Right lobe of liver (tissue), 6 donors: Measurements from ENCODE around the gene DCST2. TPM values are rescaled to one million over a fixed set of nuclear protein-coding genes. Genes with fewer than 3 reads are reported as not detected.

ENCODE experiments used
- ATAC-seq, 4 donors: fragments of 200-7000 bp; cut with Tn5 transposase; one replicate each; pipeline ENCODE4 v1.9.1; 2020; ENCODE audit warnings: mild to moderate bottlenecking in 4 of 4, moderate library complexity in 4 of 4
- DNase-seq, 3 donors: peaks; one replicate each; pipeline ENCODE4 v3.0.0-alpha.2; 2020
- H3K27ac ChIP-seq, 3 donors: fragments of 200-600 bp; one replicate each; pipeline ENCODE4 v1.8.0; 2022
- H3K27me3 ChIP-seq, 2 donors: fragments of 200-600 bp; one replicate each; pipeline ENCODE4 v1.8.0; 2022
- H3K36me3 ChIP-seq, 4 donors: fragments of 200-600 bp; sonication (generic) in 1 of 4; one replicate each; pipeline versions ENCODE4 v1.5.1 to v1.8.0; 2017 to 2022; ENCODE audit warnings: control low read depth in 1 of 4
- H3K4me1 ChIP-seq, 4 donors: fragments of 200-600 bp; sonication (generic) in 1 of 4; one replicate each; pipeline versions ENCODE4 v1.5.1 to v1.8.0; 2017 to 2022; ENCODE audit warnings: control low read depth in 1 of 4
- H3K4me3 ChIP-seq, 3 donors: fragments of 200-600 bp; one replicate each; pipeline ENCODE4 v1.8.0; 2022
- H3K9me3 ChIP-seq, 4 donors: fragments of 200-600 bp; sonication (generic) in 1 of 4; one replicate each; pipeline versions ENCODE4 v1.5.1 to v1.8.0; 2017 to 2022; ENCODE audit warnings: control low read depth in 1 of 4
- CTCF ChIP-seq, 4 donors: fragments of 200-600 bp in 3 of 4; fragments of 450-650 bp in 1 of 4; IDR thresholded peaks; one replicate each; pipeline versions ENCODE4 v1.5.1 to v1.8.0; 2016 to 2022; ENCODE audit warnings: antibody characterized with exemption in 4 of 4, mild to moderate bottlenecking in 2 of 4
- POLR2A ChIP-seq: fragments of 450-650 bp; IDR thresholded peaks from one replicate; pipeline ENCODE4 v1.6.1; 2017; ENCODE audit warnings: antibody characterized with exemption, mild to moderate bottlenecking
- WGBS: methylation state at CpG from one replicate; pipeline ENCODE4 v1.1.6; 2018; ENCODE audit warnings: low coverage, low lambda C conversion rate; ENCODE audit not compliant: insufficient coverage; ENCODE audit errors: missing lambda C conversion rate; 5-methylcytosine and 5-hydroxymethylcytosine counted together
- intact Hi-C, 2 donors: fragments of 100-400 bp; cut with DNase I; formaldehyde crosslinking; loops; one replicate each; pipeline versions ENCODE4 v1.11.2 to v1.14.1; 2022
- total RNA-seq, 6 experiments: library from RNA; depleted of rRNA in 2 of 6; stranded (reverse); fragments of >200 nt in 2 of 6; fragmentation: NEBNext Ultra II Directional in 3 of 6; extraction: Animal tissue kit (Norgen Biotek cat#: 25700) in 3 of 6; gene quantifications; one replicate each; pipeline versions ENCODE4 v1.1.0 to v1.2.4, GENCODE V29; 2016 to 2023
- donor health status: DM: no; HTN: yes; CAD: no.
- donor health status: DM: no; HTN: no; CAD: no.
- donor health status: DM: no; HTN: no; CAD: no.
- donor health status: DM: no; HTN: yes; CAD: no.
- donor health status: DM: no; HTN: yes; CAD: no.

The DCST2 gene
- total RNA-seq, 6 experiments from 2014 or later = 0.72 to 1.4 (median 0.81) TPM; not detected in 1

GRCh38 chr1:155029513-155030242 lies 3.9 kb downstream of the DCST2 start:
- no peak overlapping the region for H3K27ac ChIP-seq
- no peak for DNase-seq
- ATAC-seq = no peak
- no peak for TF ChIP-seq POLR2A
- no peak for TF ChIP-seq CTCF (IDR thresholded peaks at IDR 0.05)
- WGBS = 73% methylated on average over 3 of the region's 16 CpGs
- intact Hi-C loops = no loop called here
- no peaks in the 10 kb centered on the region for H3K27me3 ChIP-seq
- no peaks in the 10 kb centered on the region for H3K36me3 ChIP-seq
- H3K4me3 ChIP-seq = no peak overlapping the region
- peaks cover 0 to 9% (median 2%) of the 10 kb centered on the region in 4 donors for H3K4me1 ChIP-seq
- H3K9me3 ChIP-seq = no peaks in the 10 kb centered on the region

- H3K27ac ChIP-seq = no peak overlapping the region
- DNase-seq = no peak
- TF ChIP-seq CTCF (IDR thresholded peaks at IDR 0.05) = no peak
- no peak for TF ChIP-seq POLR2A
- WGBS = 88% methylated on average over 6 of the region's 6 CpGs
- peak in 1 of 4 donors; percentile 64 for ATAC-seq
- H3K9me3 ChIP-seq = no peaks in the 10 kb centered on the region
- intact Hi-C loops = no loop called here
- H3K4me3 ChIP-seq = no peak overlapping the region
- no peaks in the 10 kb centered on the region for H3K36me3 ChIP-seq
- no peaks in the 10 kb centered on the region for H3K27me3 ChIP-seq
- H3K4me1 ChIP-seq = peaks cover 0 to 23% (median 2%) of the 10 kb centered on the region in 4 donors
These were observed 7.0 kb downstream of the DCST2 start for GRCh38 chr1:155026588-155026987.

- WGBS = 80% methylated on average over 2 of the region's 9 CpGs
- no peak for DNase-seq
- intact Hi-C loops = no loop called here
- no peaks in the 10 kb centered on the region for H3K9me3 ChIP-seq
- H3K36me3 ChIP-seq = no peaks in the 10 kb centered on the region
- H3K4me3 ChIP-seq = no peak overlapping the region
- no peak for ATAC-seq
- H3K27ac ChIP-seq = no peak overlapping the region
- TF ChIP-seq CTCF (IDR thresholded peaks at IDR 0.05) (no peak), POLR2A (no peak)
- H3K27me3 ChIP-seq = no peaks in the 10 kb centered on the region
- H3K4me1 ChIP-seq = peaks cover 0 to 23% (median 2%) of the 10 kb centered on the region in 4 donors
These were observed 7.4 kb downstream of the DCST2 start for GRCh38 chr1:155026154-155026553.

GRCh38 chr1:155024315-155024714 lies 9.3 kb downstream of the DCST2 start:
- intact Hi-C loops = no loop called here
- no peak for DNase-seq
- Histone ChIP-seq H3K4me1 (peaks cover 0 to 23% (median 2%) of the 10 kb centered on the region in 4 donors), H3K9me3 (no peaks in the 10 kb centered on the region), H3K36me3 (no peaks in the 10 kb centered on the region), H3K27ac (no peak overlapping the region), H3K27me3 (no peaks in the 10 kb centered on the region), H3K4me3 (no peak overlapping the region)
- no peak for TF ChIP-seq POLR2A
- ATAC-seq = no peak
- WGBS = 67% methylated on average over 2 of the region's 9 CpGs

- intact Hi-C loops = no loop called here
These were observed 10.0 kb downstream of the DCST2 start for GRCh38 chr1:155023627-155024026.

More at GRCh38 chr1:155023627-155024026, 10.0 kb downstream of the DCST2 start:
- no peak for ATAC-seq
- Histone ChIP-seq H3K36me3 (no peaks in the 10 kb centered on the region), H3K9me3 (no peaks in the 10 kb centered on the region), H3K4me1 (peaks cover 0 to 23% (median 2%) of the 10 kb centered on the region in 4 donors), H3K4me3 (no peak overlapping the region), H3K27ac (no peak overlapping the region), H3K27me3 (no peaks in the 10 kb centered on the region)
- TF ChIP-seq POLR2A = no peak
- TF ChIP-seq CTCF (IDR thresholded peaks at IDR 0.05) = no peak
- no peak for DNase-seq
- 90% methylated on average over 2 of the region's 5 CpGs for WGBS
